AG10803 (cell line): Measurements from ENCODE around the gene SLAMF1.
"Not testable (repeated sequence)": the region's sequence is repeated elsewhere in the genome, so short reads cannot be mapped to it uniquely, and the experiment has no call there.

ENCODE experiments used
- DNase-seq: peaks from one replicate; pipeline ENCODE4 v3.0.0; 2010; ENCODE audit warnings: low read depth
- H3K4me3 ChIP-seq: 2 replicates; pipeline ENCODE4 v1.5.1; 2011; ENCODE audit warnings: mild to moderate bottlenecking, low read length, control low read depth
- CTCF ChIP-seq: conservative IDR thresholded peaks from 2 replicates; pipeline ENCODE4 v1.5.1; 2011; ENCODE audit warnings: mild to moderate bottlenecking, low read length, control low read depth, inconsistent platforms

Gene SLAMF1

GRCh38 chr1:160588468-160588867 lies 58.4 kb downstream of the SLAMF1 start:
- DNase-seq, result no peak
- TF ChIP-seq CTCF, result no peak
- no peak overlapping the region for H3K4me3 ChIP-seq

GRCh38 chr1:160584784-160585183 lies 62.1 kb downstream of the SLAMF1 start:
- no peak overlapping the region for H3K4me3 ChIP-seq
- no peak for DNase-seq
- no peak for TF ChIP-seq CTCF

- not testable (repeated sequence) for DNase-seq, H3K4me3 ChIP-seq
Observed at GRCh38 chr1:160582976-160583375, 63.9 kb downstream of the SLAMF1 start.

DNA sequence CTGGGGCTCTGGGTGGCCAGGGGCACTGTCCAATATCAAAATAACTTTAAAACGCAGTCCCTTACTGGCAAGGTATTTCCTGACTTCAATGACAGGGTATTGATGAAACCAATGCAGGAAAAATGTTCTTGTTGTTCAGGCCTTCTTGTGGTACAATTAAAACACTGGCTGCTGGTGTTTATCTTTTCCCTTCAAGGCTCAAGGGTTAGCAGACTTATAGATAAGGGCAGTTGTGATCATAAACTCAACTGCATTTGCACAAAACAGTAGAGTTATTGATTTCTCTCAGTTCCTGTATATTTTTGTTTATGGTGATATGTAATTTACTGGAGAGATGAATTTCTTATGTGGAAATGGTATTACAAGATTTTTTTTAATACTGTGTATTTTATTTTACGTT lies 64.9 kb downstream of the SLAMF1 start:
- H3K4me3 ChIP-seq, result no peak overlapping the region
- no peak for TF ChIP-seq CTCF

GRCh38 chr1:160580221-160580812 lies 66.5 kb downstream of the SLAMF1 start:
- H3K4me3 ChIP-seq, result no peak overlapping the region
- TF ChIP-seq CTCF, result no peak
- DNase-seq, result no peak

More for the DNA sequence above, 64.9 kb downstream of the SLAMF1 start:
- no peak for DNase-seq

GRCh38 chr1:160579216-160579701 lies 67.6 kb downstream of the SLAMF1 start, which contains the start of gene CD84:
TSS of gene CD84 (minus strand) at chr1:160579496. CDS start at chr1:160579437, 59 bp downstream.
- H3K4me3 ChIP-seq, result no peak within 1 kb of the TSS

DNA sequence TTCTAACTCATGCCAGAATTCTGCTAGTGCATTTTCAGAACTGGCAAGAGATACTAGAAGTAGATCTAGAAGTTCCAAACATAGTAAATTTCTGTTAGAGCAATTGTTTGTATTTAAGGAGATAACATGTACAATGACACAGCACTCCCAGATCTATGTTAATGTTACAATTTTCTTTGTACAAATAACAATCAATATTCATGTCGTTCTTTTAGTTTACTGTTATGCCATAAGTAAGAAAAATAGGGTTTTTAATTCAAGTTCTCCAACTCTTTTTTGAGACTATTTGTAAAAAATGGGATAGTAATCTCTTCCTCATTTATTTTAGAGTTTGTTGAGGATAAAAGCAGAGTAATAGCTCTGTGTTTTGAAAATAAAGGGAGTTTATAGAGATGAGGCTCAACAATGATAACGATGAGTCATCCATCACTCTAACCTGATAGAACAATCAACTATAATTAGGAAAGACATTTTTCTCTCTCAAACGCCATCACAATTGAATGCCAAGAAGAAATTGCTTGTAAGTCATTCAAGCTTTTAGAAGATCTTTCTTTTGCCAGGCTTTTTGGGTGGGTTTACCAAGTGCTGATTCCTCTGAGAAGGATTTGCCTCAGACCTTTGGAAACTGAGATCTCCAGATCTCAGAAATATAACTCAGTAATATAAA lies 68.2 kb downstream of the SLAMF1 start:
- no peak overlapping the region for H3K4me3 ChIP-seq
- DNase-seq, result no peak
- TF ChIP-seq CTCF, result no peak

More at GRCh38 chr1:160579216-160579701, 67.6 kb downstream of the SLAMF1 start, which contains the start of gene CD84:
- DNase-seq, result no peak
- TF ChIP-seq CTCF, result no peak
